ENCODE data around the gene RAPGEF1. TPM values are rescaled to one million over a fixed set of nuclear protein-coding genes. Genes with fewer than 3 reads are reported as not detected.
A peak's percentile ranks its signal among the peaks of the same experiment; 100 is the strongest.

The RAPGEF1 gene
- total RNA-seq, 4 donors from 2014 or later = 32.0 to 57.3 (median 38.9) TPM

DNA sequence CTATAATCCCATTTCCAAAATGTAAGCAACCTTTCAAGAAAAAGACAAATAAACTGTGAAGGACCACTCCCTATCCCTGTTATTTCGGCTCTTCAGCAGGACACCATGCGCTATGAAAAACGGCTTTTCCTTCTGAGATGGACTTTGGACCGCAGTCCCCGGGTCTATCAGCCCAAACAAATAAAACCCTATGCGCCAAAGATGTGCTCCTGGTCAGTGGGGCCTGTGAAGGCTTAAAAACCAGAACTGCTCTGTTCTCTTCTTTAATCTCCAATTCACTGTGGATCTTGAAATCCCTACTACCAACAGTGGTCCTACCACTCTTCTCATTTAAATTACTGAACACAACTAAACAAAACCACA, 33.3 kb downstream of the RAPGEF1 start:
- peaks cover 0 to 65% (median 50%) of the 10 kb centered on the region in 4 donors for H3K4me1 ChIP-seq

DNA sequence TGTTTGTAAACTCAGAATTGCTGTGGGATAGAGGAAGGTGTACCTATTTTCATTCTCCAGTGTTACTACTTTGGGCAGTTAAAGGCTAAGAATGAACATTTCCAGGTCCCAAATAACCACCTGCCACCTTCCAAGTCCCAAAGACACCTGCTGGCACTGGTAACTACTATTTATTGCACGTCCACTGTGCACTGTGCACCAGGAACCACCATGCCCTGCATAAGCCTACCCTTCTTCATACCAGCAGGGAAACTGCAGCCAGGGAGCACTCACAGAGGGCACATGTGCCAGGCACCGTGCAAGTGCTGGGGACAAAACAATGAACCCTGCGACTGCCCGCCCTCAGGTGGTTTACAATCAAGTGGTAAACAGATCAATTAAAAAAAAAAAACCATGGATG, 34.9 kb downstream of the RAPGEF1 start:
- H3K27me3 ChIP-seq = no peaks in the 10 kb centered on the region
- no peaks in the 10 kb centered on the region for H3K9me3 ChIP-seq
- H3K4me1 ChIP-seq = peaks cover 0 to 62% (median 53%) of the 10 kb centered on the region in 4 donors
- no peak for TF ChIP-seq EP300 (IDR thresholded peaks at IDR 0.05)
- TF ChIP-seq, protein P1, sequence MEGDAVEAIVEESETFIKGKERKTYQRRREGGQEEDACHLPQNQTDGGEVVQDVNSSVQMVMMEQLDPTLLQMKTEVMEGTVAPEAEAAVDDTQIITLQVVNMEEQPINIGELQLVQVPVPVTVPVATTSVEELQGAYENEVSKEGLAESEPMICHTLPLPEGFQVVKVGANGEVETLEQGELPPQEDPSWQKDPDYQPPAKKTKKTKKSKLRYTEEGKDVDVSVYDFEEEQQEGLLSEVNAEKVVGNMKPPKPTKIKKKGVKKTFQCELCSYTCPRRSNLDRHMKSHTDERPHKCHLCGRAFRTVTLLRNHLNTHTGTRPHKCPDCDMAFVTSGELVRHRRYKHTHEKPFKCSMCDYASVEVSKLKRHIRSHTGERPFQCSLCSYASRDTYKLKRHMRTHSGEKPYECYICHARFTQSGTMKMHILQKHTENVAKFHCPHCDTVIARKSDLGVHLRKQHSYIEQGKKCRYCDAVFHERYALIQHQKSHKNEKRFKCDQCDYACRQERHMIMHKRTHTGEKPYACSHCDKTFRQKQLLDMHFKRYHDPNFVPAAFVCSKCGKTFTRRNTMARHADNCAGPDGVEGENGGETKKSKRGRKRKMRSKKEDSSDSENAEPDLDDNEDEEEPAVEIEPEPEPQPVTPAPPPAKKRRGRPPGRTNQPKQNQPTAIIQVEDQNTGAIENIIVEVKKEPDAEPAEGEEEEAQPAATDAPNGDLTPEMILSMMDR (IDR thresholded peaks at IDR 0.05) = no peak
- TF ChIP-seq POLR2A (IDR thresholded peaks at IDR 0.05) = no peak
- H3K27ac ChIP-seq = peak overlapping the region in 1 of 4 donors; percentile 8
- DNase-seq (ENCODE audit: low spot score in 2 of 2) = no peak
- WGBS, 2 donors = 85 to 87% methylated on average over 4 of the region's 4 CpGs
- H3K36me3 ChIP-seq = no peaks in the 10 kb centered on the region
- no peak overlapping the region for H3K4me3 ChIP-seq

More for the DNA sequence above, 33.3 kb downstream of the RAPGEF1 start:
- DNase-seq (ENCODE audit: low spot score in 2 of 2) = no peak
- peak overlapping the region in 2 of 4 donors; percentile 49 to 77 for H3K27ac ChIP-seq
- no peaks in the 10 kb centered on the region for H3K9me3 ChIP-seq
- 91 to 96% methylated on average over 6 of the region's 6 CpGs for WGBS, 2 donors
- H3K36me3 ChIP-seq = no peaks in the 10 kb centered on the region
- H3K4me3 ChIP-seq = no peak overlapping the region
- no peaks in the 10 kb centered on the region for H3K27me3 ChIP-seq
- TF ChIP-seq EP300 (IDR thresholded peaks at IDR 0.05) (no peak), POLR2A (IDR thresholded peaks at IDR 0.05) (no peak)
- TF ChIP-seq, protein P1 (IDR thresholded peaks at IDR 0.05) = no peak

DNA sequence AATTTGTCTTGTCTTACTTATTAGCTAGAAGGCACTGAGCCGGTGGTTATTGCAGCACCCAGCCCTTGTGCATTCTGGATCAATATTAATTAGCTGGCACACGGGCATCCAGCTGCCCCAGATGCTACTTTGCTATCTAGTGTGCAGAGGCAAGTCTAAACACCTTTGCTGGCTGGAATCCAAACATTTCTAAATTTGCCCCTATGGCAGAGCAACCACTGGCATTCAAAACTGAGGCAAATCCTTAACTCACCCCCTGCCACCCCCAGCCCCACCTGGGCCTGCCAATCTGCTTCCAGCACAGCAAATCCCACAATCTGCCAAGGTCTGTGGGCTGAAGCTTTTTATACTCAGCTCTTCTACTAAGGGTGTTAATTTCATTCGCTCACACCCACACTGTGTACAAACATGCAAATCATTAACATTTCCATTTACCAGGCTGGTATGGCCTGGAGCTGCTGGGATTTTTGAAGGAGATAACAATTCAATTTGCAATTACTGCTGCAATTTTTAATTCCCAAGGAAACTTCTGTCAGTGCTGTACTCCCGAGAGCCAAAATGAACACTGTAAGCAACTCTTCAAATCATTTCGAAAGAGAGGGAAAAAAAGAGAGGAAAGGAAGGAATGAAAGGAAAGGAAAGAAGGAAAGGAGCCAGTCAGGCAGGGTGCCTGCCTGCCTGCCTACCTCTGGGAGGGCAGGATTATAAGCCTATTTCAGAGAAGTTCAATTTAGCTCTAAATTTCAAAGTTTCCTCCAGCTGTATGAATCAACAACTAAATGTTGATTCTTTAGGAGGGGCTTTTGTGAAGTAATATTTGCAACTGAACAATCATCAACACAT, 35.5 kb downstream of the RAPGEF1 start:
- TF ChIP-seq, protein P1 (IDR thresholded peaks at IDR 0.05) = no peak
- TF ChIP-seq POLR2A (IDR thresholded peaks at IDR 0.05) (no peak), EP300 (IDR thresholded peaks at IDR 0.05) (no peak)
- H3K27ac ChIP-seq = peak overlapping the region in 1 of 4 donors; percentile 8

DNA sequence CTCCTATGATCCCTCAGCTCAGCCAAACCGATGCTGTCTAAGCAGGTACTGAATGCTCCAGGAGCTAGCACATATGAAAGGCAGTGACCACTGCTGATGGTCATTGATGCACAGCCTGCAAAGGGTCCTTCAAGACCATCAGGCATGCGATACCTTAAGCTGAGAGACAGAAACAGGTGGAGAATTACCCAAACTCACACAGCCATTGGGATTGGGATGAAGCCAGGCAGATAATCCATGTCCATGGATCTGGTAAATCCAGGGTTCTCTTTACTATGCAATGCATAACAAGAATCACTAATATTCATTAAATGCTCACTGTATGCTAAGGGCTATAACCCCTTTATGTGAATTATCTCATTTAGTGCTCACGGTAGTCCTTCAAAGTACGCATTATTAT, 36.2 kb downstream of the RAPGEF1 start:
- TF ChIP-seq EP300 (IDR thresholded peaks at IDR 0.05) (no peak), POLR2A (IDR thresholded peaks at IDR 0.05) (no peak)
- TF ChIP-seq, protein P1 (IDR thresholded peaks at IDR 0.05) = no peak
- Histone ChIP-seq H3K4me1 (peaks cover 0 to 52% (median 45%) of the 10 kb centered on the region in 4 donors), H3K27ac (no peak overlapping the region), H3K27me3 (no peaks in the 10 kb centered on the region), H3K36me3 (no peaks in the 10 kb centered on the region), H3K4me3 (no peak overlapping the region), H3K9me3 (no peaks in the 10 kb centered on the region)
- 89 to 94% methylated on average over 4 of the region's 4 CpGs for WGBS, 2 donors
- no peak for DNase-seq (ENCODE audit: low spot score in 2 of 2)

More for the DNA sequence above, 35.5 kb downstream of the RAPGEF1 start:
- peaks cover 0 to 56% (median 47%) of the 10 kb centered on the region in 4 donors for H3K4me1 ChIP-seq
- DNase-seq (ENCODE audit: low spot score in 2 of 2) = no peak
- no peaks in the 10 kb centered on the region for H3K36me3 ChIP-seq
- no peaks in the 10 kb centered on the region for H3K27me3 ChIP-seq
- H3K4me3 ChIP-seq = no peak overlapping the region
- H3K9me3 ChIP-seq = no peaks in the 10 kb centered on the region
- WGBS, 2 donors = 65 to 75% methylated on average over 5 of the region's 5 CpGs

DNA sequence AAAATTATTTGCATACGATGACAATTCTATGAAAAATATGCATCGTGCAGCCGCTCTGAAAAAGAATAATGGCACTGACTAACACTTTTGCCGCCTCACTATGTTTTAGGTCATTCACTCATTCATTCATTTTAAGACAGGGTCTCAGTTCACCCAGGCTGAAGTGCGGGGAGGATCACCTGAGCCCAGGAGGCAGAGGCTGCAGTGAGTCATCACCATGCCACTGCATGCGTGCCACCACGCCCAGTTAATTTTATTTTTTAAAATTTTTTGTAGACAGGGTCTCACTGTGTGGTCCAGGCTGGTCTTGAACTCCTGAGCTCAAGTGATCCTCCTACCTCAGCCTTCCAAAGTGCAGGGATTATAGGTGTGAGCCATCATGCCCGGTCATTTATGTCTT, 37.0 kb downstream of the RAPGEF1 start:
- TF ChIP-seq, protein P1 (IDR thresholded peaks at IDR 0.05) = no peak
- TF ChIP-seq POLR2A (IDR thresholded peaks at IDR 0.05) (no peak), EP300 (IDR thresholded peaks at IDR 0.05) (no peak)
- peaks cover 0 to 48% (median 44%) of the 10 kb centered on the region in 4 donors for H3K4me1 ChIP-seq

More for the DNA sequence above, 37.0 kb downstream of the RAPGEF1 start:
- no peak overlapping the region for H3K27ac ChIP-seq
- 96 to 97% methylated on average over 8 of the region's 8 CpGs for WGBS, 2 donors
- no peak overlapping the region for H3K4me3 ChIP-seq
- H3K9me3 ChIP-seq = no peaks in the 10 kb centered on the region
- no peaks in the 10 kb centered on the region for H3K36me3 ChIP-seq
- H3K27me3 ChIP-seq = no peaks in the 10 kb centered on the region
- DNase-seq (ENCODE audit: low spot score in 2 of 2) = no peak

All from tibial nerve (tissue), 4 donors.